ENCODE data around the gene CD4.
"Not testable (repeated sequence)": the region's sequence is repeated elsewhere in the genome, so short reads cannot be mapped to it uniquely, and the experiment has no call there.

GRCh38 chr12:6742080-6742479 is 47.2 kb upstream of the CD4 start:
- TF ChIP-seq CTCF (tag by site-specific recombination; IDR thresholded peaks at IDR 0.05); ZNF558 (tag by site-specific recombination; IDR thresholded peaks at IDR 0.05); ZNF677 (tag by site-specific recombination; IDR thresholded peaks at IDR 0.05); ZNF19 (tag by site-specific recombination; IDR thresholded peaks at IDR 0.05; ENCODE audit: low read depth); KLF1 (tag by site-specific recombination; IDR thresholded peaks at IDR 0.05); ZBTB21 (tag by site-specific recombination; IDR thresholded peaks at IDR 0.05); ZNF416 (tag by site-specific recombination; IDR thresholded peaks at IDR 0.05); ZNF24 (tag by site-specific recombination; IDR thresholded peaks at IDR 0.05); ZBTB7A (tag by site-specific recombination; IDR thresholded peaks at IDR 0.05; ENCODE audit: low read depth): not testable (repeated sequence)
